ENCODE results near the gene OAS2. TPM values are rescaled to one million over a fixed set of nuclear protein-coding genes. Genes with fewer than 3 reads are reported as not detected.

Gene OAS2
- total and polyA plus RNA-seq, 9 of the 15 experiments (the other 6 are each of a cell fraction or from before 2014, with no cell fraction given), result 0.13 to 0.85 TPM; not detected in 7

- 0% methylated on average over 4 of the region's 4 CpGs for whole genome bisulfite sequencing (ENCODE audit: insufficient coverage, low coverage, missing lambda C conversion rate)
- no peak for DNase-seq (ENCODE audit: extremely low read depth in 1 of 4, low spot score in 3 of 4)
- H3K4me3 ChIP-seq, result no peak overlapping the region
- intact Hi-C loops (cut with micrococcal nuclease) (no loop called here), in situ Hi-C loops (cut with MboI) (no loop called here)
- no peaks in the 10 kb centered on the region for H3K9me3 ChIP-seq (replicated peaks; ENCODE audit: control insufficient read depth, insufficient read depth, low read depth, low read length)
- peaks cover 0 to 18% of the 10 kb centered on the region in 2 experiments; a peak in 1 of 5 replicates for H3K4me1 ChIP-seq (replicated peaks in 1 of 2; ENCODE audit: control insufficient read depth in 2 of 2, insufficient read depth in 2 of 2, low read length in 2 of 2)
- peaks cover 5 to 32% of the 10 kb centered on the region in 2 experiments; a peak in 3 of 5 replicates for H3K27me3 ChIP-seq (ENCODE audit: control insufficient read depth in 2 of 2, insufficient read depth in 2 of 2, low read length in 2 of 2)
- no peak overlapping the region for H3K9ac ChIP-seq (ENCODE audit: insufficient read depth in 1 of 2, low read depth in 2 of 2, low read length in 2 of 2)
- no peak for TF ChIP-seq GATAD2A (IDR thresholded peaks at IDR 0.05)
- TF ChIP-seq TOE1 (IDR thresholded peaks at IDR 0.05; ENCODE audit: borderline replicate concordance), result no peak
- TF ChIP-seq TOE1 (CRISPR knock-in tag; IDR thresholded peaks at IDR 0.05; ENCODE audit: borderline replicate concordance, low read depth), result no peak
- no peak for TF ChIP-seq NFE2L1 (tag; IDR thresholded peaks at IDR 0.05; ENCODE audit: borderline replicate concordance, low read depth)
- TF ChIP-seq, protein P1, sequence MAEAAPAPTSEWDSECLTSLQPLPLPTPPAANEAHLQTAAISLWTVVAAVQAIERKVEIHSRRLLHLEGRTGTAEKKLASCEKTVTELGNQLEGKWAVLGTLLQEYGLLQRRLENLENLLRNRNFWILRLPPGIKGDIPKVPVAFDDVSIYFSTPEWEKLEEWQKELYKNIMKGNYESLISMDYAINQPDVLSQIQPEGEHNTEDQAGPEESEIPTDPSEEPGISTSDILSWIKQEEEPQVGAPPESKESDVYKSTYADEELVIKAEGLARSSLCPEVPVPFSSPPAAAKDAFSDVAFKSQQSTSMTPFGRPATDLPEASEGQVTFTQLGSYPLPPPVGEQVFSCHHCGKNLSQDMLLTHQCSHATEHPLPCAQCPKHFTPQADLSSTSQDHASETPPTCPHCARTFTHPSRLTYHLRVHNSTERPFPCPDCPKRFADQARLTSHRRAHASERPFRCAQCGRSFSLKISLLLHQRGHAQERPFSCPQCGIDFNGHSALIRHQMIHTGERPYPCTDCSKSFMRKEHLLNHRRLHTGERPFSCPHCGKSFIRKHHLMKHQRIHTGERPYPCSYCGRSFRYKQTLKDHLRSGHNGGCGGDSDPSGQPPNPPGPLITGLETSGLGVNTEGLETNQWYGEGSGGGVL (CRISPR knock-in tag; IDR thresholded peaks at IDR 0.05), result no peak
- TF ChIP-seq KLF10 (CRISPR knock-in tag; IDR thresholded peaks at IDR 0.05), result no peak
- TF ChIP-seq RBM25 (IDR thresholded peaks at IDR 0.05; ENCODE audit: low read depth, low read length, severe bottlenecking), result peak; percentile 46
- no peak for TF ChIP-seq HMG20B (CRISPR knock-in tag; IDR thresholded peaks at IDR 0.05)
- TF ChIP-seq ZFP36 (IDR thresholded peaks at IDR 0.05; ENCODE audit: low read depth, low read length, partially characterized antibody), result peak; percentile 86
- H3K9me1 ChIP-seq (ENCODE audit: control insufficient read depth, insufficient read depth, low read length), result no peaks in the 10 kb centered on the region
- ChIA-PET POLR2A (no interaction called here), CTCF (ENCODE audit: low intra/inter-chr PET ratio) (no interaction called here)
- no peak for FAIRE-seq
- H3K27ac ChIP-seq (ENCODE audit: extremely low read depth, low read depth, low read length), result no peak overlapping the region
- H3K79me2 ChIP-seq (ENCODE audit: control insufficient read depth, insufficient read depth, low read length), result no peaks in the 10 kb centered on the region
- no peaks in the 10 kb centered on the region for H3K36me3 ChIP-seq (ENCODE audit: control insufficient read depth, insufficient read depth, low read length)
- peaks cover 2% of the 10 kb centered on the region for H4K20me1 ChIP-seq (replicated peaks; ENCODE audit: control insufficient read depth, insufficient read depth, low read length)
- H3K4me2 ChIP-seq (ENCODE audit: insufficient read depth, low read length), result no peak overlapping the region
- BruUV-seq (replicated peaks), result no TSS peak
- H2AFZ ChIP-seq (ENCODE audit: low read depth, low read length), result no peak overlapping the region
- no peak for ATAC-seq
Observed at GRCh38 chr12:113054948-113055486, 76.7 kb downstream of the OAS2 start.
